IPS-18c (cell line): ENCODE results near the gene CUEDC1.

ENCODE experiments used
- H3K4me3 ChIP-seq: 2 replicates; pipeline ENCODE4 v1.7.0; 2013; ENCODE audit warnings: low read depth, mild to moderate bottlenecking, low read length, moderate library complexity; ENCODE audit not compliant: insufficient read depth
- H3K9me3 ChIP-seq: one replicate; pipeline ENCODE4 v1.6.1; 2013; ENCODE audit warnings: mild to moderate bottlenecking, low read length, moderate library complexity; ENCODE audit not compliant: control insufficient read depth, insufficient read depth

Gene CUEDC1

GRCh38 chr17:57899391-57899790 lies 55.8 kb downstream of the CUEDC1 start:
- H3K4me3 ChIP-seq, result no peak overlapping the region
- H3K9me3 ChIP-seq, result no peaks in the 10 kb centered on the region

- Histone ChIP-seq H3K9me3 (no peaks in the 10 kb centered on the region), H3K4me3 (no peak overlapping the region)
These were observed 56.5 kb downstream of the CUEDC1 start for GRCh38 chr17:57898487-57899311.

GRCh38 chr17:57895382-57896060 lies 59.7 kb downstream of the CUEDC1 start:
- H3K9me3 ChIP-seq, result no peaks in the 10 kb centered on the region
- no peak overlapping the region for H3K4me3 ChIP-seq

- Histone ChIP-seq H3K4me3 (no peak overlapping the region), H3K9me3 (no peaks in the 10 kb centered on the region)
These were observed 60.4 kb downstream of the CUEDC1 start for GRCh38 chr17:57894848-57895247.

GRCh38 chr17:57892820-57893595 lies 62.2 kb downstream of the CUEDC1 start:
- no peaks in the 10 kb centered on the region for H3K9me3 ChIP-seq
- H3K4me3 ChIP-seq, result no peak overlapping the region

- Histone ChIP-seq H3K4me3 (no peak overlapping the region), H3K9me3 (no peaks in the 10 kb centered on the region)
These were observed 62.9 kb downstream of the CUEDC1 start for GRCh38 chr17:57892146-57892819.

- H3K4me3 ChIP-seq, result no peak overlapping the region
- H3K9me3 ChIP-seq, result no peaks in the 10 kb centered on the region
These were observed 64.4 kb downstream of the CUEDC1 start for GRCh38 chr17:57890857-57891232.

GRCh38 chr17:57889892-57890856 lies 65.0 kb downstream of the CUEDC1 start:
- H3K4me3 ChIP-seq, result no peak overlapping the region
- no peaks in the 10 kb centered on the region for H3K9me3 ChIP-seq

GRCh38 chr17:57889252-57889651 lies 66.0 kb downstream of the CUEDC1 start:
- Histone ChIP-seq H3K9me3 (no peaks in the 10 kb centered on the region), H3K4me3 (no peak overlapping the region)

GRCh38 chr17:57888311-57889216 lies 66.6 kb downstream of the CUEDC1 start:
- Histone ChIP-seq H3K4me3 (no peak overlapping the region), H3K9me3 (no peaks in the 10 kb centered on the region)

GRCh38 chr17:57887161-57887560 lies 68.1 kb downstream of the CUEDC1 start:
- Histone ChIP-seq H3K9me3 (no peaks in the 10 kb centered on the region), H3K4me3 (no peak overlapping the region)

GRCh38 chr17:57886020-57886419 lies 69.2 kb downstream of the CUEDC1 start:
- H3K9me3 ChIP-seq, result no peaks in the 10 kb centered on the region
- H3K4me3 ChIP-seq, result no peak overlapping the region

- no peaks in the 10 kb centered on the region for H3K9me3 ChIP-seq
- no peak overlapping the region for H3K4me3 ChIP-seq
These were observed 69.9 kb downstream of the CUEDC1 start for GRCh38 chr17:57885148-57885915.

- Histone ChIP-seq H3K4me3 (no peak overlapping the region), H3K9me3 (no peaks in the 10 kb centered on the region)
These were observed 73.3 kb downstream of the CUEDC1 start for GRCh38 chr17:57881783-57882351.

GRCh38 chr17:57881143-57881542 lies 74.1 kb downstream of the CUEDC1 start:
- no peak overlapping the region for H3K4me3 ChIP-seq

More at GRCh38 chr17:57881143-57881542, 74.1 kb downstream of the CUEDC1 start:
- H3K9me3 ChIP-seq, result no peaks in the 10 kb centered on the region
